ENCODE results near the gene G0S2. TPM values are rescaled to one million over a fixed set of nuclear protein-coding genes. Genes with fewer than 3 reads are reported as not detected.

G0S2 gene
- polyA plus RNA-seq, 2 of the 4 experiments (the other 2 are of a cell fraction), result 1.1 to 3.0 TPM

GRCh38 chr1:209720326-209720725, 45.1 kb downstream of the G0S2 start:
- no peak overlapping the region for H3K27ac ChIP-seq
- no peaks in the 10 kb centered on the region for H3K4me1 ChIP-seq
- FAIRE-seq, result no peak
- H3K4me3 ChIP-seq, result no peak overlapping the region
- DNase-seq (ENCODE audit: low read depth in 1 of 2, low spot score in 1 of 2), result no peak
- no peak overlapping the region for H3K4me2 ChIP-seq
- no peaks in the 10 kb centered on the region for H3K9me3 ChIP-seq
- TF ChIP-seq FOXS1 (CRISPR knock-in tag; IDR thresholded peaks at IDR 0.05), result no peak
- POLR2A ChIA-PET, result no interaction called here
- CTCF ChIA-PET, result no interaction called here
- 64% methylated on average over 4 of the region's 4 CpGs for WGBS (ENCODE audit: missing lambda C conversion rate)
- ATAC-seq, result no peak

DNA sequence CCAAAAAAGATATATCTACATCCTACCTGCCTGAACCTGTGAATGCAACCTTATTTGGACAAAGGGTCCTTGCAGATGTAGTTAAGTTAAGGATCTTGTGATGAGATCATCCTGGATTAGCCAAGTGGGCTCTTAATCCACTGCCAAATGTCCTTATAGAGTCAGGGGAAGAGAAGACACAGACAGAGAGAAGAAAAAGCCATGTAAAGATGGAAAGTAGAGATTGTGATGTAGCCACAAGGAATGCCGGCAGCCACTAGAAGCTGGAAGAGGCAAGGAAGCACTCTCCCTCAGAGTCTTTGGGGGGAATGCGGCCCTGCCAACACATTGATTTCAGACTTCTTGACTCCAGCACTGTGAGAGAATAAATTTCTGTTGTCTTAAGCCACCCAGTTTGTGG, 45.6 kb downstream of the G0S2 start:
- H3K4me1 ChIP-seq, result no peaks in the 10 kb centered on the region
- H3K9me3 ChIP-seq, result no peaks in the 10 kb centered on the region
- H3K4me3 ChIP-seq, result no peak overlapping the region
- FAIRE-seq (no peak), ATAC-seq (no peak), DNase-seq (ENCODE audit: low read depth in 1 of 2, low spot score in 1 of 2) (no peak)
- TF ChIP-seq HOXA7 (CRISPR knock-in tag; IDR thresholded peaks at IDR 0.05) (no peak), JUN (IDR thresholded peaks at IDR 0.05) (no peak), CTCF (IDR thresholded peaks at IDR 0.05) (no peak), RFX5 (IDR thresholded peaks at IDR 0.05) (no peak), CEBPB (IDR thresholded peaks at IDR 0.05) (no peak), ZFP36 (IDR thresholded peaks at IDR 0.05; ENCODE audit: borderline replicate concordance, partially characterized antibody) (no peak), POLR2A (IDR thresholded peaks at IDR 0.05; ENCODE audit: low read length) (no peak), MAFK (IDR thresholded peaks at IDR 0.05; ENCODE audit: partially characterized antibody) (no peak), PBX3 (IDR thresholded peaks at IDR 0.05) (no peak)
- ChIA-PET CTCF (no interaction called here), POLR2A (no interaction called here)
- no peak overlapping the region for H3K27ac ChIP-seq
- 60% methylated on average over 2 of the region's 2 CpGs for WGBS (ENCODE audit: missing lambda C conversion rate)
- no peak overlapping the region for H3K4me2 ChIP-seq

DNA sequence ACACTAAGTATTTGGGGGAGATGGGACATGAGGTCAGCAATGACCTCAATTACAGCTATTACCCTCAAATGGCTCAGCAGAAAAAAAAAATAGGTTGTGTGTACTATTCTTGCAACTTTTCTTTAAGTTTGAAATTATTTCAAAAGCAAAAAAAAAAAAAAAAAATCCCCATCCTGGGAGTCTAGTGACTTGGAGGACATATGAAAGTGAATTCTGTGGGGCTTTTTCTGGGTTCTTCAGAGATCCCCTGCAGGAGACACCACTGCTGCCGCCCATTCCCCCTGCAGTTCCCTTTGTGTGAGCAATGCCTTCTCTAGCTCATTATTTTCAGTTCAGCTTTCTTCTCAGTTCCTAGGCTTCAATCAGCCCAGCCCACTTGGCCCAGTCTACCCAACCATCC, 46.1 kb downstream of the G0S2 start:
- no peak for DNase-seq (ENCODE audit: low read depth in 1 of 2, low spot score in 1 of 2)
- 28% methylated on average over 1 of the region's 1 CpG for WGBS (ENCODE audit: missing lambda C conversion rate)
- Histone ChIP-seq H3K4me2 (no peak overlapping the region), H3K4me3 (no peak overlapping the region), H3K4me1 (no peaks in the 10 kb centered on the region), H3K9me3 (no peaks in the 10 kb centered on the region), H3K27ac (no peak overlapping the region)
- ChIA-PET POLR2A (no interaction called here), CTCF (interaction anchor here (0.7 kb wide), 1 partner anchor 339 kb away, joined by 4 read pairs; no protein-coding TSS in a partner anchor)
- TF ChIP-seq HEYL (CRISPR knock-in tag; IDR thresholded peaks at IDR 0.05), result no peak
- no peak for TF ChIP-seq NR3C1 (IDR thresholded peaks at IDR 0.05)
- no peak for TF ChIP-seq CTCF (IDR thresholded peaks at IDR 0.05)
- no peak for TF ChIP-seq MAFK (IDR thresholded peaks at IDR 0.05; ENCODE audit: partially characterized antibody)
- no peak for TF ChIP-seq MAZ (IDR thresholded peaks at IDR 0.05; ENCODE audit: borderline replicate concordance, low read depth, low read length)
- TF ChIP-seq, protein P1, sequence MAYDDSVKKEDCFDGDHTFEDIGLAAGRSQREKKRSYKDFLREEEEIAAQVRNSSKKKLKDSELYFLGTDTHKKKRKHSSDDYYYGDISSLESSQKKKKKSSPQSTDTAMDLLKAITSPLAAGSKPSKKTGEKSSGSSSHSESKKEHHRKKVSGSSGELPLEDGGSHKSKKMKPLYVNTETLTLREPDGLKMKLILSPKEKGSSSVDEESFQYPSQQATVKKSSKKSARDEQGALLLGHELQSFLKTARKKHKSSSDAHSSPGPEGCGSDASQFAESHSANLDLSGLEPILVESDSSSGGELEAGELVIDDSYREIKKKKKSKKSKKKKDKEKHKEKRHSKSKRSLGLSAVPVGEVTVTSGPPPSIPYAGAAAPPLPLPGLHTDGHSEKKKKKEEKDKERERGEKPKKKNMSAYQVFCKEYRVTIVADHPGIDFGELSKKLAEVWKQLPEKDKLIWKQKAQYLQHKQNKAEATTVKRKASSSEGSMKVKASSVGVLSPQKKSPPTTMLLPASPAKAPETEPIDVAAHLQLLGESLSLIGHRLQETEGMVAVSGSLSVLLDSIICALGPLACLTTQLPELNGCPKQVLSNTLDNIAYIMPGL (CRISPR knock-in tag; IDR thresholded peaks at IDR 0.05; ENCODE audit: borderline replicate concordance), result no peak
- no peak for TF ChIP-seq POLR2A (IDR thresholded peaks at IDR 0.05; ENCODE audit: low read length)
- TF ChIP-seq FOSL2 (IDR thresholded peaks at IDR 0.05), result no peak
- TF ChIP-seq FOSL2 (CRISPR knock-in tag; IDR thresholded peaks at IDR 0.05), result no peak
- TF ChIP-seq CBX8 (IDR thresholded peaks at IDR 0.05), result no peak
- no peak for FAIRE-seq
- no peak for ATAC-seq

All from A549 (cell line).